HG02870 (cell line): ENCODE data around the gene SMARCC2.
"Not testable (repeated sequence)": the region's sequence is repeated elsewhere in the genome, so short reads cannot be mapped to it uniquely, and the experiment has no call there.

ENCODE experiments used
- ATAC-seq: cut with Tn5 transposase; IDR thresholded peaks from one replicate; pipeline ENCODE4 v1.9.1; 2021; ENCODE audit warnings: mild to moderate bottlenecking, moderate library complexity; ENCODE audit not compliant: unreplicated experiment

SMARCC2 gene

GRCh38 chr12:56212361-56212760 is 23.1 kb upstream of the SMARCC2 start:
- no peak for ATAC-seq

- ATAC-seq, result no peak
Measured at GRCh38 chr12:56208006-56208405, 18.7 kb upstream of the SMARCC2 start.

DNA sequence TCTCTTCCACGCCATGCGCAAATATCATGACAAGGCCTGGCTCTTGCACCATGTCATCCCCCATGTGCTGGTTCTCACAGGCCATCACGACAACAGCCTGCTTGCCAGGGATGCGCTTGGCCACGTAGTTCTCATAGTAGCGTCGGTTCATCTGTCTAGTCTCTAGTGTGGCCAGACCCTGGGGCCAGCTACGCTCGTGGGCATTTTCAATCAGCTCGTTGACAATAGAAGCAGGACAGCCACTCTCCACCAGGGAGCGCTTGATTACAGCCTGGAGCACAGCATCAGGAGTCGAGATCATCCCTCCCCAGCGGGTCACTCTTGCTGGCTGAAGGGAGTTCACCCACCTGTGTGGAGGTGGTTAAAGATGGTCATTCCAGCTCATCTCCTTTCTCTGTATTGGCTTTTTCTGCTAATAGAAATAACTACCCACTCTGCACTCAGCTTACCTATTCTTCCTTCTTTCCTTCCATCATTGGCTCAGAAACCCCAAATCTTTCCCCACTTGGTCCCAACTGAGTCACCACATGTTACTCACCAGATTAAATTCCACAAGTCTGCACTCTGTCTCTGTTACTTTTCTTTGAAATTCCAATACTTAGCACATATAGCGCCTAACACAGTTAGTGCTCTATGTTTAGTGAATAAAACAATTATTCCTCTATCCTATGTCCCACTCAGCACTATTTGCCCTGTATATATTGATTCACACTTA is 17.3 kb upstream of the SMARCC2 start:
- ATAC-seq, result no peak

DNA sequence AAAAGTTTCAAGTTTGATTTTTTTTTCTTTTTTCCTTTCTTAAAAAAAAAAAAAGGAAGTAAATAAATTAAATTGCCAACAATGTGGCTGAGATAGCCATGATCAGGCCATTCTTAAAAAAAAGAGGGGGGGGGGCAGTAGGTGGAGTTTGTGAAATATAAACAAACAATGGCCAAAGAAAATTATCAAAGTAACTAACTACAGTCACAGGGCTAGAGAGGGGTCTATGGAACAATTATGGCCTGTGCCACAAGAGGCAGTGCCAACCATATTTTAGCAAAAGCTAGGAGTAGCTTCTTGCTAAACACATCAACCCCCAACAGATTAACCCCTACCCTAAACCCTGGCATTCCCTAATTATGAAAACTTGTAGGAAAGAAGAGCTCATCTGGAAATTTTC is 16.2 kb upstream of the SMARCC2 start:
- no peak for ATAC-seq

GRCh38 chr12:56204275-56204674 is 15.0 kb upstream of the SMARCC2 start:
- ATAC-seq, result no peak

DNA sequence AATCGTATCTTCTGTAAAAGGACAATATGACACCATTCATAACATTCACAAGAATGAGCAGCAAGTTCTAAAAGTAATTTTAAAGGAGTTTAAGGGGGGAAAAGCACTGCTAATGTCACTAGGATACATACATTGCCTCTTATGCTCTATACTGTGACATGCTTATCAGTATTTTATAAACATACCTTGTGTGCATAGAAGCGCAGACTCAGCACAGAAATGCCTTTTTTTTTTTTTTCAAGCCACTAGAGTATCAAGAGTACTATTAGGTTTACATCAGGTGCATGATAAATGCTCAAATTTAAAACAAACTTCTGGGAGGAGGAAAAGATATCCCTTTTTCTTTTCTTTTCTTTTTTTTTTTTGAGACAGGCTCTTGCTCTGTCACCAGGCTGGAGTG is 13.6 kb upstream of the SMARCC2 start:
- no peak for ATAC-seq

- ATAC-seq, result no peak
Measured at GRCh38 chr12:56202366-56202765, 13.1 kb upstream of the SMARCC2 start.

GRCh38 chr12:56198836-56199235 is 9.6 kb upstream of the SMARCC2 start:
- no peak for ATAC-seq

GRCh38 chr12:56197921-56198635 is 8.8 kb upstream of the SMARCC2 start:
- no peak for ATAC-seq

DNA sequence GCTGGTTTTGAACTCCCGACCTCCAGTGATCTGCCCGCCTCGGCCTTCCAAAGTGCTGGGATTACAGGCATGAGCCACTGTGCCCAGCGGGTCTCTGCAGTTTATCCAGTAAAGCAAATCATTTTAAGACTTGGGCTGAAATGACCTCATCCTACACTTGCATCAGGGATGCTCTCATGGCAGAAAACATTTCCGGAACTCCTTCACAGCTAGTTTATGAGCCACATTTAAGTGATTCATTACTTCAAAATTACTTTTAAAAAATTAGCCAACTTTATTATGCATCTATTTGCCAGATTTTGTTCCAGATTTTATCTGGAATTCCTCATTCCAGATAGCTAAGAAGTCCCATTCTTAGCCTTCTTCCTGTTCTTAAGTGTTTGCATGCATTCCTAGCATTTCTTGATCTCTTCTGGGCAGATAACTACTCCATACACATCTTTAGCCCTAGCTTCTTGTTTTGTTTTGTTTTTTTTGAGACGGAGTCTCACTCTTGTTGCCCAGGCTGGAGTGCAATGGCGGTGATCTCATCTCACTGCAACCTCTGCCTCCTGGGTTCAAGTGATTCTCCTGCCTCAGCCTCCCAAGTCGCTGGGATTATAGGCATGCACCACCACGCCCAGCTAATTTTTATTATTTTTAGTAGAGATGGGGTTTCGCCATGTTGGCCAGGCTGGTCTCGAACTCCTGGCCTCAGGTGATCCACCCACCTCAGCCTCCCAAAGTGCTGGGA is 7.7 kb upstream of the SMARCC2 start:
- not testable (repeated sequence) for ATAC-seq

DNA sequence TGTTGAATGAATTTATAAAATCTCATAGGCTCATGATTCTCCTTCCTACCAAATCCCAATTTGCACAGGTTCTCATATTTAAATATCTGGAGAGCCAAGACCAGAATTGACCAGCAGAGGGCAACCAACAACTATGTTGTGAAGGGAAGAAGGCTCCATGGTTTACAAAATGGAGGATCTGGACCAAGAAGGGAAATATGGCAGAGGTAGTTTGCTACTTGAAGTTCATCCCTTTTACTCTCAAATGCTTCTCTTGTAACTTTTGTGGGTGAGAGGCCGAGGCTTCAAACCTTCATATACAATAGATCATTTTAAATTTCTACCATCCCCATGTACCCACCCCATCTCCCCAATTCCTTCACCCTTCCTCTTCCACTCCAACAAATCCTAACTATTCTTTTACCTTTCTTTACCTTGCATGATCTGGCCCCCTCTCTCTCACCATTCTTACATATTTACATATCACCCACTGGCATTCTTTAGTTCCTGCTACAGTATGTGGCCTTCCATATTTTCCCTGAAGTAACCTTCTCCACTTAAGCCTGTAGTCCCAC is 3.8 kb upstream of the SMARCC2 start:
- ATAC-seq, result no peak

DNA sequence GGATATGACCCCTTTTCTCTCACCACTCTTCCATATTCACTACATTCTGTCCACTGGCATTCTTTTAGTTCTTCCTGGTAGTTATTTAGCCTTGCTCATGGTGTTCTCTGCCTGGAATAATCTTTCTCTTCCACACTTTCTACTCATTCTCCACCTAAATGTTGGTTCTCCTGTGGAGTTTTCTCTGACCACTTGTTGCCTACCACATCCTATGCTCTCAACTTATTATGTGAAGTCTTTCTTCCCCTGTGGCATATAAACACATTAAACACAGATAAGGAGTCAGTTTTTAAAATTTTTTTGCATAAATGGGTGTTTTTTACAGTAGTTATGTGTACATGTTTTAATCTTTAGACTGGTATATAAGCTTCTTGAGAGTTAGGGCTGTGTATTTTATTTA is 3.3 kb upstream of the SMARCC2 start:
- ATAC-seq, result no peak

GRCh38 chr12:56190695-56191155 is 1.4 kb upstream of the SMARCC2 start:
- ATAC-seq, result no peak

- peak; percentile 36 for ATAC-seq
Measured at GRCh38 chr12:56189918-56190694, 823 bp upstream of the SMARCC2 start.

DNA sequence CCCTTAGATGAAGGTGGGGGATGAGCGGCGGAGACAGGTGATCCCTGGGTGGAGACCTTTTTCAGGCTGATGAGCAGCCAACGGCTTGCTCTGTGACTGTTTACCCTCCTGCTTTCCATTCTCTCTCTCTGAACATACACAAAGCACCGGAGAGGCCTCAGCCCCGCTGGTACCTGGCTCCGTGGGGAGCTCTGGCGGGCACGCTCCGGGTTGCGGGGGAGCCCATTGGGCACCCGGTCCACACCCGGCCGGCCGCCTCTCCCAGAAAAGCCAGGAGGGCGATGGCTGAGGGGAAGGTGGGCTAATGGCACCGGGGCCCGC is 545 bp downstream of the SMARCC2 start:
- no peak for ATAC-seq

DNA sequence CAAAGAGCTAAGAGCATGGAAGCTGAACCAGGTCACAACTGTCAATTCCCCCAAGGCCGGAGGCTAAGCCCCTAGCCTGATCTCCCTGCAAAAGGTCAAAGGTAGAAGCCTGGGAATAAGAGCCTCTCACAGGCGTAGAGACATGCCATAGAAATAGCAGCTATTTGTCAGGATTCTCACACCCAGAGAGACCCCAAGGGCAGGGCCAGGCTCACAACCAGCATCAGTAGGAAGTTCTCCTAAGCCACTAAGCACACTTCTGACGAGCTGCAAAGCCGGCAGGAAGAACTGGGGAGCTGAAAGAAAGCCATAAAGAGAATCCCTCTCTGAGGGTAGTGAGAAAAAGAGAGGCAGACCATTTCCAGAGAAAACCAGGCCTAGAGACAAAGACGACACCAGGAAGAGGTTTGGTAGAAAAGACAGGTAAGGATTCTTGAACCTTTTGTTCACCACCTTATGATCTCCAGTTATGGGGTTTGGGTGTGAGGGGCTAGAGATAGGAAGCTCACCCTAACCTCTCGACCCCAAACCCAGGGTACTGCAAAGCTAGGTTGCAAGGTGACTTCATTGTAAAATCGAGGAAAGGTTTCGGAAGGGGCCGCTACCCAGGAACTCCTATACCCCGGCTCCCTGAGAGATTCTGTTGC is 1.0 kb downstream of the SMARCC2 start:
- no peak for ATAC-seq

- ATAC-seq, result no peak
Measured at GRCh38 chr12:56186957-56187356, 2.3 kb downstream of the SMARCC2 start.

DNA sequence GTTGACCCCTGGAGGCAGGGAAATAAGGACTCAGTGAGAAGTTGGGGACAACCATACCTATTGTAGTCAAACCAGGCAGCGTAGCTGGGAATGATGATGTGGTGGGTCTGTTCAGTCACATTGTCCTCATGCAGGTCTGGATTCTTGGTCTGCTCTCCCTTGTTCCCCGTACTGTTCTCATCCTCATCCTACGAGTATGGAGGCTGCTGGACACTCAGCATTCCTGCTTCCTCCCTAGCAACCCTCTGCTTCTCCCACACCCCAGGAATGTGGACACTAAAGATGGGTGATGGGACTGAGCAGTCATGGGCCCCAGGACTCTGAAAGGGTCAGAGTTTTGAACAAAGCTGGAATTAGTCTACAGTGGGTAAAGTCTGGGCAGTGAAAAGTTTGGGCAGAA is 10.9 kb downstream of the SMARCC2 start:
- ATAC-seq, result no peak

DNA sequence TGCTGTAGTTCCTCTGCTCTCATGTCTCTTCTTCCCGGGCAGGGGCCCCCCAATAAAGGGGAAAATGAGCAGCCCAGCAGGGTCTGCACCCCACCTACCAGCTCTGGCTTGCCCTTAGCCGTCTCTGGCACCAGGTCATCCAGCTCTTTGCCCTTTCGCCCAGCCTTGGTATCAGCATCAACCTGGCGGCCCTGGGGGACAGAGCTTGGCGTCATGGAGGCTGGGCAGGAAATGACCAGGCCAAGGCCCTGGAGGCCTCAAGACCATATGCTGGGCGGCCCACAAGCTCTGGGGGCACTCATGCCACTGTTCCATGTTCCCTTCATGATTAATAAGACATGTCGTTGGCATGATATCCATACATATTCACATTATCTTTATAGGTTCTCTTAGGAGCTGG is 16.4 kb downstream of the SMARCC2 start:
- no peak for ATAC-seq

- ATAC-seq, result no peak
Measured at GRCh38 chr12:56169229-56169759, 20.0 kb downstream of the SMARCC2 start.
